HG03139 (cell line): ENCODE measurements around the gene RASGRF1.

Experiments used
- ATAC-seq: cut with Tn5 transposase; IDR thresholded peaks from one replicate; pipeline ENCODE4 v1.9.1; 2021; ENCODE audit not compliant: unreplicated experiment

RASGRF1 gene

DNA sequence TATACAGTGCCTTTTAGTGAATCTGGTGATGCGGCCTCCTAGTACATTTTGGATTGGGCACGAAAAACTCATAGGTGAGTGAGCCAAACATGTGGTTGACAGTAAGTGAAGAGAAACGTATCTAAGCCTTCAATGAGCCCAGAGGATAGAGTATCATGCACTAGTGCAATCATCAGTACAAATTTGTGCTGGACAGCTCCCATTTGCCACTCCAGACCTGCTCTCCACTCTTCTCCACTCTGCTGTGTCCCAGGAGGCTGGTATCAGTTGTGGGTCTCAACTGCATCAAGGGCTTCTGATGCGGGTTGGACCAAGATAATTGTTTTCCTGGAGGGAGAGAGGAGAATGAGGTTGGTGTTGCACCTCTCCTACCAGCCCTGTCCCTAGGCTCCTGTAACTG is 9.1 kb upstream of the RASGRF1 start:
- no peak for ATAC-seq

DNA sequence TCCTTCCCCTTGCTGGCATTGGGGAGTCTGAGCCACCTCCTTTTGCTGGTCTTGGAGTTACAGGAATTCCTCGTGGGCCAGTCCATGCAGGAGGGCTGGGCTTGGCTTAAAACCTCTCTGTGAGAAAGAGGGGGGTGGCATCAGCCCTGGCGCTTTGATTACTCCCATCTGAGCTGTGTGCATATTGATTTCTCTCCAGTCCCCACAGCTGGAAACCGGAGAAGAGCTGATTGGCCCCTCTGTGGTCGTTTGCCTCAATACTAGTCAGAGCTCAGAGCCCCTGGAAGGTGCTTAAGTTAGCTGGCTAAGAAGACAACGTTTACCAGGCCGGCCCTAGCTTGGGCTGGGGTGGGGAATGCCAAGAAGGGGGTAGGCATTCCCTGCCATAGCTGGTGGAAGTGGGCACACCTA is 4.0 kb upstream of the RASGRF1 start:
- no peak for ATAC-seq

DNA sequence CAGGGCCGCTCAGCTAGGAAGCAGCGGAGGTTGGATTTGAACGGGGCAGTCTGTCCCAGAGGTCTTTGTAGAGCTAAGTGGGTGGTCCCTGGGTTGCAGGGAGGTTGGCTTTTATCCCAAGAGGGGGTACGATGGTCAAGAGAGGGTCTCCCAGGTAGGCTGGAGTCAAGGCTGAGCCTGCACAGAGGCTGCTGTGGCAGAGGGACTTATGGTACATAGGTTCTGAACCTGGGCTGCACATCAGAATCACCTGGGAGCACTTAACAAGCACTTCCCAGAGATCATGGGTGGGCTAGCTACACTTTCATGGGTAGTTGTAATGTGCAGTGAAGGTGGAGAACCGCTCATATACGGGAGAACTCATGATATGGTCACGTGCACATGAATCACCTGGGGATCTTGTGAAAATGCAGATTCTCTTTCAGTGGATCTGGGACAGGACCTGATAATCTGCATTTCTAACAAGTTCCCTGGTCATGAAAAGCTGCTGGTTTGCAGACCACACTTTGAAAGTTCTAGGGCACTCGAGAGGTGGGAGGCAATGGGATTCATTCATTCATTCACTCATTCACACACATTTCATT is 2.9 kb upstream of the RASGRF1 start:
- no peak for ATAC-seq

DNA sequence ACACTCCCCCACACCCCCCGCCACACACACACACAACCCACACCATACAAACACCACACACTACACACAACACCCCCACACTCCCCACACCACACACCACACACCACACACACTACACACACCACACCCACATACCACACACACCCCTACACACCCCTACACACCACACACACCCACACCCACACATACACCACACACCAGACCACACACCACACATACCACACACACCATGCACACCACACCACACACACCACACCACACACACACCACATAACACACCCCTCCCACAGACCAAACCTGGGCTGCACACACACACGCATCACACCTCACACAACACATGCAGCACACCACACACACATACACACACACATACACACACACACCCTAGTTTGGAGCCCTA is 1.8 kb upstream of the RASGRF1 start:
- no peak for ATAC-seq

DNA sequence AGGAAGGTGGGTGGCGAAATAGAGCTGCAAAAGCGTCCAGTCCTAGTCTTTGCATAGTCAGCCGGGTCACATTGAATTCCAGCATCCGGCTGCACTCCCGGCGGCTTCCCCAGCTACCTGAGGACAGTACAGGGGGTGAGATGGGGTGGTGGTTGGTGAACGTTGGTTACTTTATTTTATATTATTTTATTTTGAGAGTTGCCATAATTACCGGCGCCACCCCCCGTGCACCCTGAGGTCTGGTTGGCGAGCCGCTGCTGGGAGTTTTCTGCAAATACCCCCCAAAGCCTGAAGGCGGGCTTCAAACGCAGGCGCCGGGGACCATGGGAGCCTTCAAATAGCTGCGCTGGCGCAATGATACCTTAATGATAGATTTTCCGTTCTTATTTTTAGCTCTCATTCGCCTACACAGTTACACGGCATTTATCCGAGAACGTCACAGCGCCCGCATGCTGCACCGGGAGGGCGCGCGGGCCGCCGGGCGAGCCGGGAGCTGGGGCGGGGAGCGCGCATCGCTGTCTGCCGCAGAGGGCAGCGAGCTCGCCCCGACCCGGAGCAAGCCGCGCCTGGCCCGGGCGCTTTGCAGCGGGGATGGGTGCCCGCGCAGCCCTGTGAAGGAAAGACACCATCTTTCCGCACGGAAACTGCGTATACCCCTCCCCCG is 756 bp upstream of the RASGRF1 start:
- ATAC-seq: no peak

DNA sequence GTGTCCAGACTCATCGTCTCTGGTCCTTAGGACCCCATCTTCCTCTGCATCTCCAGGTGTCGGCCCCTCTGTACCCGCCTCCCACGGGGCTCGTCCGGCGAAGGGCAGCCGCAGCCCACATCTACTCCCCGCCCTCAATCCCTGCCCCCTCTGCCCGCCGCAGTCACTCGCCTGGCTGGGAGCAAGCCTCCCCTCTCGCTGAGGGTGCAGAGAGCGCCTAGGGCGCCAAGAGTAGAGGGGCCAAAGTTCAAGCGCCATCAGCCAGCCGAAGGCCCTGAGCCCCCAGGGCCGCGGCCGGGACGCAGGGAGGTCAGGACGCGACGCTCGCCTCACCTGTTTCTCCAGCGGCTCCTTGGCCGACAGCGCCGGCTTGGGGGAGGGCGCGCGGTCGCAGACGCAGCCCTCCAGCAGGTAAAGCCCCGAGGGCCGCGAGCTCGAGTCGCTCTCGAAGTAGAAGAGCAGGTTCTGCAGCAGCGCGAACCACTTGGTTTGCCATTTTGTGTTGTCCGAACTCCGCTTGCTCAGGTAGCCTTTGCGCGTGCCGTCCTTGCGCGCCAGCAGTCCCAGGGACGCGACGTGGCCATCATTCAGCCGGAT is 592 bp downstream of the RASGRF1 start:
- no peak for ATAC-seq

DNA sequence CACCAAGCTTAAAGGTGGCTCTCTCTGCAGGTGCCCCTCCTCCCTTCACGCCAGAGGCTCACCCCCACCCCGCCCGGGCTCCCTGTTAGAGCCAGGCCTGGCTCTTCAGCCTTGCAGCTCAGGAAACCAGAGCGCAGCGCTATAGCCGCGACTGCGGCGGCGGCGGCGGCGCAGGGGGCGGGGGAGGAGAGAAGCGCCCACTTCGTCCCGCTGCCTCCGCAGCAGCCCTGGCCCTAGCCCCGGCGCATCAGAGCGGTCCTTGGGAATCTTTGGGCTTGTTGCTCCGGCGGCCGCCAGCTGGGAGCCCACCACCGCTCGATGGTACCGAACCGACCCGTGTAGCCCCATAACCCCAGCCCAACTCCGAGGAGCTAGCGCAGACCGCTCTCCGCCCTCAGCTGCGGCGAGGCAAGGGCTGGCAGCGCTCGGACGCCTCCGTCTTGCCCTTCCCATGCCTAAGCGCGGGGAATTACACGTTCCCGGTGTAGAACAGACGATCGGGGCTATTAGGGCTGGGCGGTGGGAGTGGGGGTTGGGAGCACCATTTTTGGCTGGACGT is 1.2 kb downstream of the RASGRF1 start:
- no peak for ATAC-seq

DNA sequence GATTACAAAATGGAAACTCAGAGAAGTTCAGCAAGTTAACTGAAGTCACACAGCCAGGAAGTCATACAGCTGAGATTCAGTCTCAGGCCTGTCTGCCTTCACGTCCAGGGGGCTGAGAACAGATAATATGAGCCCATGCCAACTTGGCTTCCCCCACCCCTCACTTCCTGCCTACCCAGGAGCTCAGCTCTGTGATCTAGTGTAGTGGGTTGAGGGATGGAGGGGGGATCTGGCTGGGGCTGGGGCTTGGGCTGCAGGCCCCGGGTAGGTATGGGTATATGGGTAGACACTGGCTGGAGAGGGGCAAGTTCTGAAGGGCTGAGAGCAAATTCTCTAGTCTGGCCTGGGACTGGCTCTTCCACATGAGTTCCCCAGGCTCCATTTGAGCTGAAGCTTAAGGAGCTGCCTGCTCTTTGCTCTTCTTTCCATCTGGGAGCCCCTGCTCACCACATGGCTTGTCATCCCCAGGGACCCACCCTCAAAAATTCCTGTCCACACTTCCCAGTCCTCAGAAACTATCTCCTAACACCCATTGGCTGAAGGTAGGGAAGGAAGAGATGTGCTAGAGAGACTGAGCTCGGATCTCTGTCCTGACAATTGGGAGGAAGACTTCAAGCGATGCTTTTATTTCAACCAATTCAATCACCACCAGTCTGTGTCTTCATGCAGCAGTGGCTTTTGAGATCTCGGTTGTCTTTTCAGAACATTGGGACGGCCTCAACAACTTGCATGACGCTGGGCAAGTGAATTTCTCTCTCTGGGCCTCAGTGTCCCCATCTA is 2.0 kb downstream of the RASGRF1 start:
- no peak for ATAC-seq

DNA sequence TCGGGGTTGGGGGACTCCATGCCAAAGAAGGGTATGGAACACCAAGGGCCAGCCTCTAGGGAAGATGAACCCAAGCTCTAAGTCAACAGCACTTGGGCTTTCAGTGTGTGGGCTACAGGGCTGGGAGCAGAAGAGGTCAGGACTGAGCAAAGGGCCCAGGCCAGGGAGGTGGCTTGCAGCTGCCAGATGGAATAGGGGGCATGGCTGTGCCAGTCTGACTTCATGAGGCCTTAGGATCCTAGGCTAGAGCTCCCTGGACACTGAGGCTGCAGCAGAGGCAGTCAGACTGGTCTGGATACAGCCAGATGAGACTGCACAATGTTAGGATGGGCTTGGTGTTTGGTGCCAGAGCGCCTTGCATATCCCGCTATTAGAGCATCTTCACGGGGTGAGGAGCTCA is 3.8 kb downstream of the RASGRF1 start:
- ATAC-seq: no peak

DNA sequence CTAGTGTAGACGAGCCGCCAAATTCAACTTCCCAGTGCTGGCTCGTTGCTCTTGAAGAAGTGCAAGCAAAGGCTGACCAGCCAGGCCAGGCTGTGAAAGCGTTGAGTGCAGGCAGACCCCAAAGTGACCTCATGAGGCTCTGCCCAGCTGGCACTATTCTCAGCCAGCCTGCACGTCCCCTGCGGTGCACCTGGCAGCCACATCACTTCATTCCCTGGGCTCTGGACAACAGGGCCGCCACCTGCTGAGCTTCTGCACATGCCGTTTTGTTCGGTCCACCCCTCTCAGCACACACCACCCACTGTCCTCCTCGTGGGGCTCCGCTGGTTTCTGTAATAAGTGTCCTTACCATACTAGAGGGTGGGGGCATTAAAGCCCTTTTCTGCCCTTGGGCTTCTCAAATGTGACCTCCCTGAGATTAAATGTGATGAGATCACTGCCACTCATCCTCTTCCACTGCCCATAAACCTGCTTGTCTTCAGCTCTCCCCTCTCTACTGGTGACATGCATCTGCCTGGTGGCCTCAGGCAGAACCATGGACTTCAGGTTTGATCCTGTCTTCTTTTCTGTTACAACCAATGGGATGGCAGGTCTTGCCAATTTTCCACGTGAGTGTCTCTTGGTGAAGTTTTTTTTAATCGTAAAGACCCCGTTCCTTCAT is 6.1 kb downstream of the RASGRF1 start:
- ATAC-seq: no peak

DNA sequence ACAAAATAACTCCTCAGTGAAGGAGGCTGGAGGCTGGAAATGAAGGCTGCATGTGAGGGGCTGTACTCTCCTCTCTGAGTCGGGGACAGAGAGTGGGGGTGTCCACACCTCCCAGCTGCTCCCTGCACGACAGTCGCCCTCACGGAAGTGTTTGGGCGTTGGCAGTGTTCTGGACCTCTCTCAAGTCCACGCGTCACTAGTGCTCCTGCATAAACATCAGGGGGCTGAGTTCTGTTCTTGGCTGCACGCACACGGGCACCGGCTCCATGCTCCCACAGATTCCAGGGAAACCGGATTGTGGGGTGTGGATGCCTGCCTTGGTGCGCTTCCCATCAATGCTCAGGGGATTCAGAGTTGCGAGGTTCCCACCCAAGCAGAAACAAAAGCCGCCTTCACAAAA is 7.4 kb downstream of the RASGRF1 start:
- ATAC-seq: no peak

DNA sequence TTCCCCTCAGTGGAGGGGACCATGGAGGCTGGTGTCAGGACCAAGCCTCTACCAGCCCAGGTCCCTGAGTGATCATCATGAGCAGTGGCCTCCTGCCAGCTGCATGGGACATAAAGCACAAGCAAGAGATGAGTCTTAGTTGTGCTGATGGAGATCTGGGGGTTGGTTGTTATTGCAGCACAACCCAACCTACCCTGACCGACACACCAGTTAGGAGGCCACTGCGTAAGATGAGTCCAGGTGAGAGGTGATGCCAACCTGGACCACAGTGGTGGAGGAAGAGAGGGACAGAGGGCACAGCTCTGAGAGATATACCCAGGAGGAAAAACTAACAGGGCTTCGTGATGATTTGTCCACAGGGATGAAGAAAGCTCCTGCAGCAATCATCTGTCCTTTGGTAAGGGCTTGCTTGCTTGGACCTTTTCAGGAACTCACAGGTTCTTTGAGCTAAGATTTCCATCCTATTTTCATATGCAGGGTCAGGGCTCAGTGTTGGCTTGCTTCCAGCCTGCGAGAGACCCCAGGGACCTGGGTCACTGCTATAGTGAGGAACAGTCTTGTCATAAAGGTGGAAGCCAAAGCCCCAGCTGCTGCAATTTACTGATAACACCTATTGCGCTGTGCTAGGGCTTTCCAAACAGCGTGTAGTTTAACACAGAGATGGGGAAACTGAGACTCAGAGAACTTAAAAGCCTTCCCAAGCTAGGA is 8.1 kb downstream of the RASGRF1 start:
- no peak for ATAC-seq

DNA sequence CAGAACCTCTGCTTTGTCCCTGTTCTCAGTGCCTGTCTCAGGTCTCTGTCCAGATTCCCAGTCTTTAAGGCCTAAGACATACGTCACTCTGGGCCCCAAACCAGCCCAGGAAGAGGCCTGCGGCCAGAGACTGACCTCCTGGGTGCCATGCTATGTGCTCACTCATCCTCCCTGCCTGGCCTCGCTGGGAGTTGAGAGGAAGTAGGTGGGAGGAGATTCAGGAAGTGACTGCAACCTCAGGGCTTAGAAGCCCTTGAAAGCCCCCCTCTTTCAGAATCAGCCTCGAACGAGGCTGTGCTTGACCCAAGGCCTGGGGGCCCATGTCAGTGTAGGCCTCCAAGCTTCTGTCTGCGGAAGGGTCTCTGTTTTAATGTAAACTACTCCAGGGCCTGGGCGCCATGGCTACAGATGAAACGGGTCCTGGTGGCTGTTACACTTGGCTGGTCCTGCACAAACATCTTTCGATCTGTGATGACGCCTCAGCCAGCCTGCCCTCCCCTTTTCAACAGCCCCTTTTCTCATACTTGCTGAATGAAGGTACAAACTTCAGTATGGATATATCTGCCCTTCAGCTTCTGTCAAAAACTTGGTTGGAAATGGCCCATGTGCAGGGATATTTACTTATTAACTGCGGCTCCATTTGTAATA is 11.7 kb downstream of the RASGRF1 start:
- ATAC-seq: no peak

DNA sequence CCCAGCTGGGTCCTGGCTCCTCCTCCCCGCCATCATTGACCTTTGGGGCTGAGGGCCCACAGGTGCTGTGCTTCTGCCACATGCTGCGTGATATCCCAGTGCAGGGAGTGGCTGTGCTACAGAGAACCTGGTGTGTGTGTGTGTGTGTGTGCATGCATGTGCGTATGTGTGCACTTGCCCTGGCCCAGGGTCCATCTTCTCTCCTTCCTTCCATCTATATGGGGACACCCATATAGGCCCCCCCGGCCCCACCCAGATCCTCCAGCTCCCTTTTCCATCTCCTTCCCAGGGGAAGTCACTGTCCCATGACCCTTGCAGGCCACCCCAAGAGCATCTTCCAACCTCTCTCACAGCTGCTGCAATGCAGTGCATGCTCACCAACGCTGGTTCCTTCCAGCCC is 12.6 kb downstream of the RASGRF1 start:
- ATAC-seq: no peak

DNA sequence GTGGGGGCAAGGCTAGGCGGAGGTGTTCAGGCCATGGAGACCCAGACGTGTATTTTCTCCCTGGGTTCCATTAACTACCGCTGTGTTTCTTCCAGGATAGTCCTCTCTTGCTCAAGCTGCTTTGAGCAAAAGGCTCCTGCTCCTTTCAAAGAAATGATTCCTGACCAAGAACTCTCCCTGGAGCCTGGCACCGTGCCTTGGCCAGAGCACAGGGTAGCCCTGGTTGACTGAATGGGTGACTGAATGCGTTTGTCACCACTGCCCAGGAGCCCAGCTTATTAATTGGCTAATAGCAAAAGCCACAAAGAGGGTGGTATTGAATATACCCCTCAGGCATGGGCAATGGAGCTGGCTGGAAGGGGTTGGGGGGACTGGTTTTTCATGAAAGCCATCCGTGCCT is 13.9 kb downstream of the RASGRF1 start:
- ATAC-seq: no peak

DNA sequence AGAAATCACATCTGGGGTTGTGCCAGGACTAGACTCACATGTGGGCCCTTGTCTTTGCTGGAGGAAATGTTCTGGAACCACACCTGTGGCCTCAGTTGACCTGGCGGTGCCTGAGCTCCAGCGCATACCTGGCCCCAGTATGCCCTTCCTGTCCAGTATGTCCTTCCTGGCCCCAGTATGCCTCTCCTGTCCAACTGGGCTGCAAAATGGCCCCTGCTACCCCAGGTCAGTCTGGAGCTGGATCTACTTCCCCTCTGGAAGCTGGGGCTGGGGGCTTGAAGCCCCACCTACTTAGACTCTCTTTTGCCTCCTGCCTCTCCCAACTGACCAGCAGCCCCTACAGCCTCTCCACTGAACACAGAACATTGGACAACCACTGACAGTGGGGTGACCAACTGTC is 15.3 kb downstream of the RASGRF1 start:
- no peak for ATAC-seq

DNA sequence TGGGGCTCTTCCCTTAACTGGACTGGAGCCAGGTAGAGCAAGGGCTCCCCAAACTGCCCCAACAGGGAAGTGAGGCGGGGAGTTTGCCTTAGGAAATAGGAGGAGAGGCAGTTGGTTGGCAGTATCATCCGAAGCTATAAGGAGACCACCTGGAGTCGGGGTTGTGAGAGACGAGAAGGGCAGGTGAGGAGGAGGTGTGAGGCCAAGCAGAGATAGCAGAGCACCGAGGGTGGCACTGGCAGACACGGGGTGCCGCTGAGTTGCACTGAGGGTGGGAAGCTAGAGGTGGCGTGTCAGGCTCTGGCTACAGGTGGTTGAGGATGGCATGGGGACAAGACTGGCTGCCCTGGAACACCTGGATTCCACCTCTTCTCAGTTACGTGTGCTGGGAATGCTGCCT is 17.2 kb downstream of the RASGRF1 start:
- no peak for ATAC-seq

DNA sequence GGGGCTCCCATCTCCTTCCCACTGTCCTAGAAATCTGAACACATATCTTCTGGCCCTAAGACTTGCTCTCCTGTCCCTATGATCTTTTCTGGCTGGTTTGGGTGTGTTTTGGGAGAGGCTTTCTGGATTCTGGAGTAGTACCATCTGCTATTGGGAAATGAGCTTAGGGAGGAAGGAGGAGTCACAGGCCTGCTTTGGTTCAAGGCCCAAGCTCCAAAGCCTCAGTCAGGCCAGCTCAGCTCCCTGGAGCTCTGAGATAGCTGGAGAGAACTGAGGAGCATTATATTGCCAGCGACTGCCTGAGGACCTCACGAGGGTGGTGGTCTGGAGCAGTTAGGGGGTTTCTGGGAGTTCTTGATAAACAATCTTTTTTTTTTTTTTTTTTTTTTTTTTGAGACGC is 18.7 kb downstream of the RASGRF1 start:
- ATAC-seq: no peak

DNA sequence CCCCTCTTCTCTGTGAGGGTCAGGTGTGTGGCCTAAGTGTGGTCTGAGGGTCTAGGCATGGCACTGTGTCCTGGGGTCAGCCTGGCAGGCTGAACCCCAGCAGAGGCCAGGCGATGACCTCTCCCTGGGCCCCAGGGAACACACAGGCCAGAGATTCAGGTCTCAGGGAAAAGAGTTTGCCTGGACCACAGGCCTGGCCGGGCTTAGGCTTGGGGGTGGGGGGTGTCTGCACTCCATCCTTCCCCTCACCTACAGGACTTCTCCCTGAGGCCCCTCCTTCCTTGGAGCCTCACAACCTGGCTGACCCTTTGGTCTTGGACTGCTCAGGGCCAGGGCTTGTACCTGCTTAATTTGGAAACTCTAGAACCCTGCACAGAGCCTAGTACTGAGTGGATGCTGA is 21.8 kb downstream of the RASGRF1 start:
- ATAC-seq: no peak

DNA sequence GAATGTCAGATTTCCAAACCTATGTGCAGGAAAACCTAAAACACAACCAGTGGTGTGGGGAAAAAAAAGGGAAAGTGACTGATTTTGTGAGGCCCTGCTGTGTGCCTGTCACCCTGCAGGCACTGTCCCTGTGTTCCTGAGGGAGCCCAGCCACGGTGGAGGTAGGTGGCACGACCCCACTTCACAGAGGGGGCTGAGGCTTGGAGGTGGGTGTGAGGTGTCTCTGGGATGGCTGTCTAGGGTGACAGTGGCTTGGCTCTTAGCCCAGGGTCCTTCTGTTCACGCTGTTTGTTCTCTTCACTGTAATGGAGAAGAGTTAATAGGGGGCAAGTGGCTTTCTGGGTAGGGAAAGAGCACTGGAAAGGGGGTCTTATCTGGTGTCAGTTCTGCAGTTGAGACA is 22.6 kb downstream of the RASGRF1 start:
- ATAC-seq: no peak
